HepG2 (cell line): Measurements from ENCODE around the gene POLE4. TPM values are rescaled to one million over a fixed set of nuclear protein-coding genes. Genes with fewer than 3 reads are reported as not detected.

Experiments used
- ASH2L ChIP-seq: fragments of 300-600, 200-600 bp; sonication (generic); IDR thresholded peaks from 2 replicates; pipeline ENCODE4 v1.7.0; 2017; ENCODE audit warnings: low read depth, mild to moderate bottlenecking, moderate library complexity, mixed read lengths, low read length; ENCODE audit not compliant: insufficient read length
- CBFB ChIP-seq: sonication (generic); formaldehyde crosslinking; IDR thresholded peaks from 2 replicates; pipeline ENCODE4 v1.4.0; 2020; ENCODE audit warnings: missing genetic modification reagents
- CBX2 ChIP-seq, 2 experiments: fragments of 200-600 bp in 1 of 2; sonication (generic); formaldehyde crosslinking in 1 of 2; IDR thresholded peaks; 2 replicates each; pipeline versions ENCODE4 v1.7.0 to v1.8.1; 2018 to 2022; ENCODE audit warnings: low read depth in 2 of 2, low read length in 1 of 2, mild to moderate bottlenecking in 1 of 2, missing genetic modification reagents in 1 of 2
- HMG20B ChIP-seq: conservative IDR thresholded peaks from 2 replicates; pipeline ENCODE4 v1.6.1; 2016; ENCODE audit warnings: missing genetic modification reagents, missing compliant biosample characterization
- KLF9 ChIP-seq: IDR thresholded peaks from 2 replicates; pipeline ENCODE4 v1.6.1; 2016; ENCODE audit warnings: low read depth
- PHB2 ChIP-seq: fragments of 450-650 bp; IDR thresholded peaks from 2 replicates; pipeline ENCODE4 v1.6.1; 2018; ENCODE audit not compliant: partially characterized antibody
- SP140L ChIP-seq: sonication (generic); formaldehyde crosslinking; IDR thresholded peaks from 2 replicates; pipeline ENCODE4 v1.4.0; 2020; ENCODE audit warnings: missing genetic modification reagents, borderline replicate concordance
- TFDP2 ChIP-seq: sonication (generic); formaldehyde crosslinking; IDR thresholded peaks from 2 replicates; pipeline ENCODE4 v1.4.0; 2020; ENCODE audit warnings: missing genetic modification reagents
- ZNF180 ChIP-seq: sonication (generic); formaldehyde crosslinking; IDR thresholded peaks from 2 replicates; pipeline ENCODE4 v1.4.0; 2020; ENCODE audit warnings: low read depth, missing genetic modification reagents, borderline replicate concordance
- ZNF446 ChIP-seq: sonication (generic); formaldehyde crosslinking; IDR thresholded peaks from 2 replicates; pipeline ENCODE4 v1.5.0; 2020; ENCODE audit warnings: mild to moderate bottlenecking, missing genetic modification reagents
- ZNF614 ChIP-seq: IDR thresholded peaks from 2 replicates; pipeline ENCODE4 v1.6.1; 2018; ENCODE audit warnings: missing biosample characterization, missing genetic modification reagents, inconsistent platforms, borderline replicate concordance
- polyA plus RNA-seq, 8 experiments: library from polyadenylated mRNA; depleted of rRNA in 3 of 8; stranded (reverse) in 7 of 8; unstranded in 1 of 8; fragments of >200 nt; fragmentation: Illumina TruSeq in 4 of 8; extraction: Trizol in 4 of 8; gene quantifications; 2 replicates each; pipeline versions ENCODE4 v1.2.1 to v1.2.3, GENCODE V29; 2011 to 2016; ENCODE audit warnings: low read depth in 4 of 8, missing spikeins in 1 of 8, mixed read lengths in 1 of 8; ENCODE audit not compliant: insufficient read depth in 1 of 8
- total RNA-seq, 5 experiments: library from RNA; depleted of rRNA; stranded (reverse); fragments of >200 nt; fragmentation: Illumina TruSeq; extraction: Trizol; gene quantifications; 2 replicates each; pipeline ENCODE4 v1.2.3, GENCODE V29; 2016; ENCODE audit warnings: low read depth in 1 of 5
- TF ChIP-seq, protein P1 (sequence below): sonication (generic); formaldehyde crosslinking; IDR thresholded peaks from 2 replicates; pipeline ENCODE4 v1.5.1; 2020; ENCODE audit warnings: missing genetic modification reagents, mild to moderate bottlenecking, borderline replicate concordance
- TF ChIP-seq, protein P2 (sequence below): sonication (generic); formaldehyde crosslinking; IDR thresholded peaks from 2 replicates; pipeline ENCODE4 v1.8.1; 2023; ENCODE audit warnings: mild to moderate bottlenecking, missing genetic modification reagents
- TF ChIP-seq, protein P3 (sequence below): sonication (generic); formaldehyde crosslinking; IDR thresholded peaks from one replicate; pipeline ENCODE4 v1.5.1; 2020; ENCODE audit warnings: mild to moderate bottlenecking, missing genetic modification reagents; ENCODE audit errors: not compliant biosample characterization

The POLE4 gene
- total and polyA plus RNA-seq, 2 of the 13 experiments (the other 11 are each of a cell fraction or from before 2014, with no cell fraction given), result 106 to 116 TPM

- peak; percentile 57; the same call in 1 of the 2 replicates for TF ChIP-seq ZNF614
- TF ChIP-seq TFDP2 (CRISPR knock-in tag), result peak; percentile 56; the same call in 1 of the 2 replicates
- TF ChIP-seq, protein P1, sequence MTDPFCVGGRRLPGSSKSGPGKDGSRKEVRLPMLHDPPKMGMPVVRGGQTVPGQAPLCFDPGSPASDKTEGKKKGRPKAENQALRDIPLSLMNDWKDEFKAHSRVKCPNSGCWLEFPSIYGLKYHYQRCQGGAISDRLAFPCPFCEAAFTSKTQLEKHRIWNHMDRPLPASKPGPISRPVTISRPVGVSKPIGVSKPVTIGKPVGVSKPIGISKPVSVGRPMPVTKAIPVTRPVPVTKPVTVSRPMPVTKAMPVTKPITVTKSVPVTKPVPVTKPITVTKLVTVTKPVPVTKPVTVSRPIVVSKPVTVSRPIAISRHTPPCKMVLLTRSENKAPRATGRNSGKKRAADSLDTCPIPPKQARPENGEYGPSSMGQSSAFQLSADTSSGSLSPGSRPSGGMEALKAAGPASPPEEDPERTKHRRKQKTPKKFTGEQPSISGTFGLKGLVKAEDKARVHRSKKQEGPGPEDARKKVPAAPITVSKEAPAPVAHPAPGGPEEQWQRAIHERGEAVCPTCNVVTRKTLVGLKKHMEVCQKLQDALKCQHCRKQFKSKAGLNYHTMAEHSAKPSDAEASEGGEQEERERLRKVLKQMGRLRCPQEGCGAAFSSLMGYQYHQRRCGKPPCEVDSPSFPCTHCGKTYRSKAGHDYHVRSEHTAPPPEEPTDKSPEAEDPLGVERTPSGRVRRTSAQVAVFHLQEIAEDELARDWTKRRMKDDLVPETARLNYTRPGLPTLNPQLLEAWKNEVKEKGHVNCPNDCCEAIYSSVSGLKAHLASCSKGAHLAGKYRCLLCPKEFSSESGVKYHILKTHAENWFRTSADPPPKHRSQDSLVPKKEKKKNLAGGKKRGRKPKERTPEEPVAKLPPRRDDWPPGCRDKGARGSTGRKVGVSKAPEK, result no peak
- no peak for TF ChIP-seq CBFB
- no peak for TF ChIP-seq SP140L
- TF ChIP-seq PHB2, result no peak
- no peak for TF ChIP-seq ZNF446
- TF ChIP-seq ASH2L, result no peak
- TF ChIP-seq, protein P2, sequence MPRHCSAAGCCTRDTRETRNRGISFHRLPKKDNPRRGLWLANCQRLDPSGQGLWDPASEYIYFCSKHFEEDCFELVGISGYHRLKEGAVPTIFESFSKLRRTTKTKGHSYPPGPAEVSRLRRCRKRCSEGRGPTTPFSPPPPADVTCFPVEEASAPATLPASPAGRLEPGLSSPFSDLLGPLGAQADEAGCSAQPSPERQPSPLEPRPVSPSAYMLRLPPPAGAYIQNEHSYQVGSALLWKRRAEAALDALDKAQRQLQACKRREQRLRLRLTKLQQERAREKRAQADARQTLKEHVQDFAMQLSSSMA (CRISPR knock-in tag), result no peak
- TF ChIP-seq HMG20B (CRISPR knock-in tag), result no peak
- TF ChIP-seq, protein P3, sequence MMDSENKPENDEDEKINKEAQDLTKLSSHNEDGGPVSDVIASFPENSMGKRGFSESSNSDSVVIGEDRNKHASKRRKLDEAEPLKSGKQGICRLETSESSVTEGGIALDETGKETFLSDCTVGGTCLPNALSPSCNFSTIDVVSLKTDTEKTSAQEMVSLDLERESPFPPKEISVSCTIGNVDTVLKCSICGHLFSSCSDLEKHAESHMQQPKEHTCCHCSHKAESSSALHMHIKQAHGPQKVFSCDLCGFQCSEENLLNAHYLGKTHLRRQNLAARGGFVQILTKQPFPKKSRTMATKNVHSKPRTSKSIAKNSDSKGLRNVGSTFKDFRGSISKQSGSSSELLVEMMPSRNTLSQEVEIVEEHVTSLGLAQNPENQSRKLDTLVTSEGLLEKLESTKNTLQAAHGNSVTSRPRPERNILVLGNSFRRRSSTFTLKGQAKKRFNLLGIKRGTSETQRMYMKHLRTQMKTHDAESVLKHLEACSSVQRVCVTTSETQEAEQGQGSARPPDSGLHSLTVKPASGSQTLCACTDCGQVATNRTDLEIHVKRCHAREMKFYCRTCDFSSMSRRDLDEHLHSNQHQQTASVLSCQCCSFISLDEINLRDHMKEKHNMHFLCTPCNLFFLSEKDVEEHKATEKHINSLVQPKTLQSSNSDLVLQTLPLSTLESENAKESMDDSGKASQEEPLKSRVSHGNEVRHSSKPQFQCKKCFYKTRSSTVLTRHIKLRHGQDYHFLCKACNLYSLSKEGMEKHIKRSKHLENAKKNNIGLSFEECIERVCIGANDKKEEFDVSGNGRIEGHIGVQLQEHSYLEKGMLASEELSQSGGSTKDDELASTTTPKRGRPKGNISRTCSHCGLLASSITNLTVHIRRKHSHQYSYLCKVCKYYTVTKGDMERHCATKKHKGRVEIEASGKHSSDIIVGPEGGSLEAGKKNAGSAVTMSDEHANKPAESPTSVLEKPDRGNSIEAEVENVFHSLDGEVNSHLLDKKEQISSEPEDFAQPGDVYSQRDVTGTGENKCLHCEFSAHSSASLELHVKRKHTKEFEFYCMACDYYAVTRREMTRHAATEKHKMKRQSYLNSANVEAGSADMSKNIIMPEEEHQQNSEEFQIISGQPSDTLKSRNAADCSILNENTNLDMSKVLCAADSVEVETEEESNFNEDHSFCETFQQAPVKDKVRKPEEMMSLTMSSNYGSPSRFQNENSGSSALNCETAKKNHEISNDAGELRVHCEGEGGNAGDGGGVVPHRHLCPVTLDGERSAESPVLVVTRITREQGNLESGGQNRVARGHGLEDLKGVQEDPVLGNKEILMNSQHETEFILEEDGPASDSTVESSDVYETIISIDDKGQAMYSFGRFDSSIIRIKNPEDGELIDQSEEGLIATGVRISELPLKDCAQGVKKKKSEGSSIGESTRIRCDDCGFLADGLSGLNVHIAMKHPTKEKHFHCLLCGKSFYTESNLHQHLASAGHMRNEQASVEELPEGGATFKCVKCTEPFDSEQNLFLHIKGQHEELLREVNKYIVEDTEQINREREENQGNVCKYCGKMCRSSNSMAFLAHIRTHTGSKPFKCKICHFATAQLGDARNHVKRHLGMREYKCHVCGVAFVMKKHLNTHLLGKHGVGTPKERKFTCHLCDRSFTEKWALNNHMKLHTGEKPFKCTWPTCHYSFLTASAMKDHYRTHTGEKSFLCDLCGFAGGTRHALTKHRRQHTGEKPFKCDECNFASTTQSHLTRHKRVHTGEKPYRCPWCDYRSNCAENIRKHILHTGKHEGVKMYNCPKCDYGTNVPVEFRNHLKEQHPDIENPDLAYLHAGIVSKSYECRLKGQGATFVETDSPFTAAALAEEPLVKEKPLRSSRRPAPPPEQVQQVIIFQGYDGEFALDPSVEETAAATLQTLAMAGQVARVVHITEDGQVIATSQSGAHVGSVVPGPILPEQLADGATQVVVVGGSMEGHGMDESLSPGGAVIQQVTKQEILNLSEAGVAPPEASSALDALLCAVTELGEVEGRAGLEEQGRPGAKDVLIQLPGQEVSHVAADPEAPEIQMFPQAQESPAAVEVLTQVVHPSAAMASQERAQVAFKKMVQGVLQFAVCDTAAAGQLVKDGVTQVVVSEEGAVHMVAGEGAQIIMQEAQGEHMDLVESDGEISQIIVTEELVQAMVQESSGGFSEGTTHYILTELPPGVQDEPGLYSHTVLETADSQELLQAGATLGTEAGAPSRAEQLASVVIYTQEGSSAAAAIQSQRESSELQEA, result no peak
- TF ChIP-seq ZNF180 (CRISPR knock-in tag), result no peak
- no peak for TF ChIP-seq KLF9
- TF ChIP-seq CBX2 (IDR thresholded peaks at IDR 0.05; ENCODE audit: low read depth, low read length), result no peak
- no peak for TF ChIP-seq CBX2 (CRISPR knock-in tag; IDR thresholded peaks at IDR 0.05; ENCODE audit: low read depth)
Measured at GRCh38 chr2:74917702-74918619, 40.5 kb upstream of the POLE4 start (continued).
